MM.1S (cell line): ENCODE data around the gene GALNT9.

ENCODE experiments used
- CTCF ChIP-seq: fragments of 300-600 bp; sonication (generic); IDR thresholded peaks from 2 replicates; pipeline ENCODE4 v1.5.1; 2016; ENCODE audit warnings: antibody characterized with exemption, low read length, mixed read lengths
- EZH2 ChIP-seq: fragments of 300-600 bp; sonication (generic); optimal IDR thresholded peaks from 2 replicates; pipeline ENCODE3; 2017; ENCODE audit warnings: low read depth, mild to moderate bottlenecking, antibody characterized with exemption, low read length, mixed read lengths

- no peak for TF ChIP-seq CTCF
- TF ChIP-seq EZH2, result no peak
Observed at GRCh38 chr12:132251741-132252490, 77.5 kb downstream of the GALNT9 start.
